ENCODE measurements around the gene CC2D2A. TPM values are rescaled to one million over a fixed set of nuclear protein-coding genes. Genes with fewer than 3 reads are reported as not detected.

CC2D2A gene
- total RNA-seq, 1 donor from 2014 or later: 14.0 TPM

DNA sequence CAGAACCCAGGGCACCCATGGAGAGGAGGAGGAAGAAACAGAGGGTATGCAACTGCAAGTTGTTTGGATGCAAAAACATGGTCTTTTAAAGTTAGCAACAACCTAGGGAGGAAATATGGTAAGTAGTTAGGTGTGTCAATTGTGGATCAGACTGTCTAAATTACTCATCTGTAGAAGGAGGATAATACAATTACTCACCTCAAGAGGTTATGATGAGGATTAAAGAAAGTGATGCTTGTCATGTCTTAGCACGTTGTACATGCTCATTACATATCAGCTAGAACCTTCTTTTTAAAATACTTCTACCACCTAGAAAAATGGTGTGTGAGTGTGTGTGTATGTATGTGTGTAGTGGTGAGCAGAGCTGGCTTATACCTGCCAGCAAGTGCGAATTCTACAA, 44.2 kb upstream of the CC2D2A start:
- Mint-ChIP-seq H3K4me1 (ENCODE audit: low read depth, unreplicated experiment) (peaks cover 7% of the 10 kb centered on the region), H3K4me3 (ENCODE audit: unreplicated experiment) (no peak overlapping the region)
- no peak for TF ChIP-seq EZH2 (IDR thresholded peaks at IDR 0.05; ENCODE audit: insufficient read depth, low read length)
- TF ChIP-seq, protein P1, sequence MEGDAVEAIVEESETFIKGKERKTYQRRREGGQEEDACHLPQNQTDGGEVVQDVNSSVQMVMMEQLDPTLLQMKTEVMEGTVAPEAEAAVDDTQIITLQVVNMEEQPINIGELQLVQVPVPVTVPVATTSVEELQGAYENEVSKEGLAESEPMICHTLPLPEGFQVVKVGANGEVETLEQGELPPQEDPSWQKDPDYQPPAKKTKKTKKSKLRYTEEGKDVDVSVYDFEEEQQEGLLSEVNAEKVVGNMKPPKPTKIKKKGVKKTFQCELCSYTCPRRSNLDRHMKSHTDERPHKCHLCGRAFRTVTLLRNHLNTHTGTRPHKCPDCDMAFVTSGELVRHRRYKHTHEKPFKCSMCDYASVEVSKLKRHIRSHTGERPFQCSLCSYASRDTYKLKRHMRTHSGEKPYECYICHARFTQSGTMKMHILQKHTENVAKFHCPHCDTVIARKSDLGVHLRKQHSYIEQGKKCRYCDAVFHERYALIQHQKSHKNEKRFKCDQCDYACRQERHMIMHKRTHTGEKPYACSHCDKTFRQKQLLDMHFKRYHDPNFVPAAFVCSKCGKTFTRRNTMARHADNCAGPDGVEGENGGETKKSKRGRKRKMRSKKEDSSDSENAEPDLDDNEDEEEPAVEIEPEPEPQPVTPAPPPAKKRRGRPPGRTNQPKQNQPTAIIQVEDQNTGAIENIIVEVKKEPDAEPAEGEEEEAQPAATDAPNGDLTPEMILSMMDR (IDR thresholded peaks at IDR 0.05; ENCODE audit: insufficient read depth, low read depth, low read length): no peak

DNA sequence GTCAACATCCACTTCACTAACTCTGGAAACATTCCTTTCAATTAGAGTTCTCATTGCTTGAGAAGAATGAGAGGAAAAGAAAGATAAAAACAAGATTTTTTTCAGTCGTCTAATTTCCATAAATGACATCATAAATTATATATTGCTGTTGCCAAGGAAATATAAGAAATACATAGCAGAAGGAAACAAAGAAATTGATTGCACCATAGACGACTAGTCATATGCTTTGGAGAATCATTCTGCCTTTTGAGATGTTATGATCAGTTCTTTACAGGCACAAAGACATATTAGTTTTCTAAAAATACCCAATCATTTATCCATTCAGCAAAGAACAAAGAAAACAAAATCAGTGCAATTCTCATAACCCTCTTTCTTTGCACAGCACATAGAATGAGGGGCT, 42.5 kb upstream of the CC2D2A start:
- Mint-ChIP-seq H3K4me3 (ENCODE audit: unreplicated experiment) (no peak overlapping the region), H3K36me3 (ENCODE audit: low read depth, unreplicated experiment) (no peaks in the 10 kb centered on the region), H3K9me3 (ENCODE audit: unreplicated experiment) (peaks cover 2% of the 10 kb centered on the region), H3K27ac (ENCODE audit: unreplicated experiment) (no peak overlapping the region), H3K27me3 (ENCODE audit: low read depth, unreplicated experiment) (no peaks in the 10 kb centered on the region), H3K4me1 (ENCODE audit: low read depth, unreplicated experiment) (peaks cover 4% of the 10 kb centered on the region)
- H3K4me1 ChIP-seq (ENCODE audit: insufficient read depth, low read length): no peaks in the 10 kb centered on the region
- no peak overlapping the region for H2AFZ ChIP-seq (ENCODE audit: low read depth, low read length)
- no peak overlapping the region for H3K4me3 ChIP-seq (ENCODE audit: insufficient read depth, low read depth, low read length)
- no peak overlapping the region for H3K9ac ChIP-seq (ENCODE audit: low read length)
- no peaks in the 10 kb centered on the region for H3K36me3 ChIP-seq (ENCODE audit: insufficient read depth, low read length)
- no peaks in the 10 kb centered on the region for H4K20me1 ChIP-seq (ENCODE audit: insufficient read depth, low read length)
- no peaks in the 10 kb centered on the region for H3K9me3 ChIP-seq (ENCODE audit: insufficient read depth, low read depth, low read length)
- no peak overlapping the region for H3K27ac ChIP-seq (ENCODE audit: low read depth, low read length)
- TF ChIP-seq, protein P1 (IDR thresholded peaks at IDR 0.05; ENCODE audit: insufficient read depth, low read depth, low read length): no peak
- no peak for TF ChIP-seq EZH2 (IDR thresholded peaks at IDR 0.05; ENCODE audit: insufficient read depth, low read length)
- FAIRE-seq (peak; percentile 39), DNase-seq (ENCODE audit: low read depth) (peak; percentile 7)
- H3K27me3 ChIP-seq (ENCODE audit: insufficient read depth, low read length): no peaks in the 10 kb centered on the region
- no peaks in the 10 kb centered on the region for H3K79me2 ChIP-seq (ENCODE audit: insufficient read depth, low read length)
- no peak overlapping the region for H3K4me2 ChIP-seq (ENCODE audit: low read length)

More for the DNA sequence above, 44.2 kb upstream of the CC2D2A start:
- no peak overlapping the region for H3K4me3 ChIP-seq (ENCODE audit: insufficient read depth, low read depth, low read length)
- Mint-ChIP-seq H3K36me3 (ENCODE audit: low read depth, unreplicated experiment) (no peaks in the 10 kb centered on the region), H3K9me3 (ENCODE audit: unreplicated experiment) (no peaks in the 10 kb centered on the region), H3K27me3 (ENCODE audit: low read depth, unreplicated experiment) (no peaks in the 10 kb centered on the region), H3K27ac (ENCODE audit: unreplicated experiment) (no peak overlapping the region)
- H3K27ac ChIP-seq (ENCODE audit: low read depth, low read length): no peak overlapping the region
- FAIRE-seq (peak; percentile 9), DNase-seq (ENCODE audit: low read depth) (no peak)
- H2AFZ ChIP-seq (ENCODE audit: low read depth, low read length): no peak overlapping the region
- H3K4me2 ChIP-seq (ENCODE audit: low read length): no peak overlapping the region
- H3K79me2 ChIP-seq (ENCODE audit: insufficient read depth, low read length): no peaks in the 10 kb centered on the region
- H3K36me3 ChIP-seq (ENCODE audit: insufficient read depth, low read length): no peaks in the 10 kb centered on the region
- H3K9ac ChIP-seq (ENCODE audit: low read length): no peak overlapping the region
- H3K4me1 ChIP-seq (ENCODE audit: insufficient read depth, low read length): peaks cover 1% of the 10 kb centered on the region
- no peaks in the 10 kb centered on the region for H3K27me3 ChIP-seq (ENCODE audit: insufficient read depth, low read length)
- no peaks in the 10 kb centered on the region for H3K9me3 ChIP-seq (ENCODE audit: insufficient read depth, low read depth, low read length)
- H4K20me1 ChIP-seq (ENCODE audit: insufficient read depth, low read length): no peaks in the 10 kb centered on the region

DNA sequence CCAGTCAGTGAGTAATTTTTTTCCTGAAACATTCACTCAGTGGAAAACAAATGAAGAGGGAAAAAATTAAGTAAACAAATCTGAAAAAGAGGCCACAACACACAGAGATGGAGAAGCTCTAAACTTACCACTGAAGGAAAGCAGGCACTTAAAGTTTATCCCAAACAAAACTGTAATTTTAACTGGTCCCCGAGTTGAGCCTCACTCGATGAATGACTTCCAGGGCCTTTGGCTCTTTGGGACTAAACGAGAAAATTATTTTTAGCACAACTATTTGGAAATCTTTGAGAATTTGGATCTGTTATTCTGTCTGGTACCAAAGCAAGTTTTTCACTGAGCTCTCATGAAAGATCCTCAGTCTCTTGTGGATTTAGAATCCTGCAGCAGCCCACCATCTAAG, 42.0 kb upstream of the CC2D2A start, which contains the start of gene C1QTNF7:
Gene C1QTNF7, plus strand, starts transcription at position 333 of the 400 bp plus-strand sequence. CDS start 7,711 bp downstream, outside the sequence.
- Mint-ChIP-seq H3K27ac (ENCODE audit: unreplicated experiment) (no peak within 1 kb of the TSS), H3K27me3 (ENCODE audit: low read depth, unreplicated experiment) (no peaks in the 10 kb centered on the region), H3K4me1 (ENCODE audit: low read depth, unreplicated experiment) (peaks cover 4% of the 10 kb centered on the region), H3K36me3 (ENCODE audit: low read depth, unreplicated experiment) (no peaks in the 10 kb centered on the region), H3K4me3 (ENCODE audit: unreplicated experiment) (no peak within 1 kb of the TSS), H3K9me3 (ENCODE audit: unreplicated experiment) (peaks cover 2% of the 10 kb centered on the region)
- Histone ChIP-seq H4K20me1 (ENCODE audit: insufficient read depth, low read length) (no peaks in the 10 kb centered on the region), H3K36me3 (ENCODE audit: insufficient read depth, low read length) (no peaks in the 10 kb centered on the region), H2AFZ (ENCODE audit: low read depth, low read length) (no peak within 1 kb of the TSS), H3K27me3 (ENCODE audit: insufficient read depth, low read length) (no peaks in the 10 kb centered on the region), H3K4me2 (ENCODE audit: low read length) (no peak within 1 kb of the TSS), H3K27ac (ENCODE audit: low read depth, low read length) (no peak within 1 kb of the TSS), H3K4me3 (ENCODE audit: insufficient read depth, low read depth, low read length) (no peak within 1 kb of the TSS), H3K9me3 (ENCODE audit: insufficient read depth, low read depth, low read length) (no peaks in the 10 kb centered on the region), H3K79me2 (ENCODE audit: insufficient read depth, low read length) (no peaks in the 10 kb centered on the region), H3K9ac (ENCODE audit: low read length) (no peak within 1 kb of the TSS), H3K4me1 (ENCODE audit: insufficient read depth, low read length) (no peaks in the 10 kb centered on the region)
- DNase-seq (ENCODE audit: low read depth) (no peak), FAIRE-seq (no peak)
- TF ChIP-seq, protein P1 (IDR thresholded peaks at IDR 0.05; ENCODE audit: insufficient read depth, low read depth, low read length): no peak

All from astrocyte (in vitro differentiated cells and primary cell).